ENCODE measurements around the gene HBP1.
A peak's percentile ranks its signal among the peaks of the same experiment; 100 is the strongest.
"Not testable (repeated sequence)": the region's sequence is repeated elsewhere in the genome, so short reads cannot be mapped to it uniquely, and the experiment has no call there.

The HBP1 gene

DNA sequence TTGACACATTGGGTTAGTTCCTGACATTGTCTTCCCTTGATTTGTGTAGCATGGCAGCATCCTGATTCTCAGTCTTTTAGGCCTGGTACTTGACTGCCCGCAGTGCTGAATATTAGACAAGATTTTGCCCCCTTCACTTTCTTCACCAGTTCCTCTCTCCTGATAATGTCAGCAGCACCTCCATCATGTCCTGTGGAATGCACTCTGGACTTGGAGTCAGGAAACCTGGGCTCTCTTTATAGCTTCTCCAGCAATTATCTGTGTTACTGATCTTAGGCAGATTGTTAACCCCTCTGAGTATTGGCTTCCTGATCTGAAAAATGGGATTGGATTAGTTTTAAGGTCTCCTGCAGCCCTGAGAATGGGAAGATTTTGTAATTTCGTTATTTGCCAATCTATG, 19.0 kb downstream of the HBP1 start:
- no peak for DNase-seq

DNA sequence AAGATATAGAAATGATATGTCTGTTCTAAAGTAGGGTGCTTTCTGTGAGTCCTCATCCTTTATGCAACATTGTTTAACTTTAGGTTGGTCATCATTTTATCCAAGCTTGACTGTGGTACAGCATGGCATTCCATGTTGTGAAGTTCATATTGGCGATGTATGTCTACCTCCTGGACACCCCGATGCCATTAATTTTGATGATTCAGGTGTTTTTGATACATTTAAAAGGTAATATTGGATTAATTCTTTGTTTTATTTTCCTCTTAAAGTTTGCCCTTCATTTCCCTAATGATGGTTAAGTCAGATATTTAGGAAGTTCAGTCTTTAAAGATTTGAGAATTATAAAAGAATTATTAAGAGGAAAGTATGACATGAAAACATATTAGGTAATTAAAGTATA, 21.3 kb downstream of the HBP1 start:
- no peak for DNase-seq

DNA sequence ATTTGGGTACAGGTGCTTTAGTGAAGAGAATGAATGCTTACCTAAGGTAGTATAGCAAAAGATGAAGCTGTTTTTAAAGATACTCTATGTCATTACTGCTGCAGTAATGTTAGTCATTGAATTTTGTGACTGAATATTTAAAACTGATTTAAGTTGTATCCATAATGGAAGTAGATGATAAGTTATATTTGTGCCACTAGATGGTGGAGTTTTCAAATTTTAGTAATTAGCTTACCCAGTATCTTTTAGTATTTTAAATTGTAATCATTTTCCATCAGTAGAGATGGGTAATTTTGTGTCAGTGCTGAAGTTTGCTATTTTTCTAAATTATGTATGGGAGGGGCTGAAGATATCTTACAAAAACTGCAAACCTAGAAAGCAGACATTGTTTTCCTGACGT, 25.2 kb downstream of the HBP1 start:
- DNase-seq = no peak

DNA sequence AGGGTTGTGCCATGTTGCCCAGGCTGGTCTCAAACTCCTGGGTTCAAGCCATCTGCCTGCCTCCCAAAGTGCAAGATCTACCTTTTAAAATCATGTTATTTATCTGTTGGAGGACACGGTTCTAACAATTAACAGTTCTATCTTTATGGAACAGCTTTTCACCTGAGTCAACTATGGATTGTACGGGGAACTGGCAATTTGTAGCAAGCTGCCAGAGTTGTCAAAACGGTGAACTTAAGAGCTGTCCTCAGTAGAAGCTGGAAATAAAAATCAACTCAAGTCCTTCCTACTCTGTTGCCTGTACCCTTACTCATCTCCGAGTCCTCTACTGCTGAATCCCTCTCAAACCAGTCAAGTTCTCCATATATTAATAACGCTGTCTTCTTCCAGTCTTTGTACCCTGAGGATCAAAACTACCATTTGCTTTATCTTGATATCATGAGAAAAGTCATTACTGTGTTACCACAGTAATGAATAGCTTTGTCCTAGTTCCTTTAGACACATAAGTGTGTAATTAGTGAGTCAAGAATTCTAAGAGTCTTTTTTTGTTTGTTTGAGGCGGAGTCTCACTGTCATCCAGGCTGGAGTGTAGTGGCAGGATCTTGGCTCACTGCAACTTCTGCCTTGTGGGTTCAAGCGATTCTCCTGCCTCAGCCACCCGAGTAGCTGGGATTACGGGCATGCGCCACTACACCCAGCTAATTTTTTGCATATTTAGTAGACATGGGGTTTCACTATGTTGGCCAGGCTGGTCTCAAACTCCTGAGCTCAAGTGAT, 28.2 kb downstream of the HBP1 start:
- no peak for DNase-seq

DNA sequence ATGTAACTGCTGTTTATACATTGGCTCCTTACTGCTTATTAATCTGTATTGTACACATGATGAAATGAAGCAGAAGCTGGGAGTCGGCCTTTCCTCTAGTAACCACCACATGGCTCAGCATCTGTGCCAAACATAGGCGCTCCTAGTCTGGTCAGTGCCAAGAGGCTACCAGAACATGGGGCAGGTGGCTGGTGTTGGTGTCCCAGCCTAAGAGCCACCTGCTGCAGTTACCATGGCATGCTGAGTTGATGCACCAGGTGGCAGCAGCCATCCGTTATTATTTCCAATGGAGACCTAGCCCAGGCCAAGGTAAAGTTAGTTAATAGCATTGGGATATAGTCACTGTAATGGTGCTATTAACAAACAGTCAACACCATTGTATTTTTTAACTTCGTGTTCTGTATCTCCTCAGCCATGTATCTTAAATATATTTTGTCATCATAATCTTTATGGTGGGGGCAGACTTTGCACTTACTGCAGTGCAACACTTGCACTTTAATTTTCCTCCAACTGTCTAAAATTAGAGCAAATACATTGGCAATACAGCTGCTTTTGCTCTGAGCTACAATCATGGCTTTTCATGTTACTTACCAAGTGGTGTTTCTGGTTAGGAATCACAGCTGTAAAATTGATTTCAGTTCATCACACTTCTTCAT, 33.1 kb downstream of the HBP1 start:
- peak; percentile 81 for DNase-seq

DNA sequence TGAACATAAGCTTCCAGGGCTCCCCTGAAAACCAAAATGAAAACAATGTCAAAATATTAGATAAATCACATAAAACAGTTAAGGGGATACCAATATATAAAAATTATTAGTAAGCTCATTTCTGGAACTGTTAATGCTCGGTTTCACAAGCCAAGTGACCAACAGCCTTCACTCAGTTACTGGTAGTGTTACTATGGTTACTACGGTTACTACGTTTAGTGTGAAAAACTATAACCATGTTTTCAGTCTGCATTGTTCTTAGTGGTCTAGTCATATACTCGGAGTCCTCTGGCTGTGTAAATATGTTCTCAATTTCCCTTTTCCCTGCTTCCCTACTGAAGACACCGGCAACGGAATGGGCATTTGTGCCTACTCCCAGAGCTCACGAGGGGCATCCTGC, 34.8 kb downstream of the HBP1 start:
- DNase-seq = no peak

DNA sequence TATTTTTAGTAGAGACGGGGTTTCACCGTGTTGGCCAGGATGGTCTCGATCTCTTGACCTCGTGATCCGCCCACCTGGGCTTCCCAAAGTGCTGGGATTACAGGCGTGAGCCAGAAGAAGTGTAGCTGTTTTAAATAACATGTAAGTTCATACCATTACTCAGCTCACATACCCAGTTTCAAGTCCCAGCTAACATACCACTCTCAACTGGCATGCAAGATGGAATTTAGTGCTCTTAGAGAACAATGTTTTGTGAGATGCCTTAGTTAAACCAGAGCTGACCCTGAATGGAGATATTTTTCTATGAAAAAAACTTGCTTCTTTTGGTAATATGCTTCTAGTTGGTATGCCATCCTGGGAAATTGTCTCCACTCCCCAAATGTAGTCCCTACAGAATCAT, 37.3 kb downstream of the HBP1 start:
- DNase-seq = no peak

DNA sequence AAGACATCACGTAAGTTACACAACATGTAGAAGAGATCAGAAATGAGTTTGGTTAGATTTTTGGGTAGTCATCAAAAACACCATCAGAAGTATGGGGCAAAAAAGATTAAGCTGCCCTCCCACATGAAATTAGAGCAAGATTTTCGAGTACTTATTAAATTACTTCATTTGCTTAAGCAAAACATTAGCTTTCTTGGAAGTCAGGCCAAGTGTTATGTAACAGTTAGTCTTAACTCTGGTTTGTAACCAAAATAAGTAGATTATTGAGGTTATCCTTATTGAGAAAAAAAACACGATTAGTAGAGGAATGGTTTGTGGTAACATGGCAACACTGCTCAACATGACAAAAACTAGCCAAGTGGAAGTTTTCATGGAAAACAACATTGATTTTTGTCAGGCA, 37.9 kb downstream of the HBP1 start:
- no peak for DNase-seq

DNA sequence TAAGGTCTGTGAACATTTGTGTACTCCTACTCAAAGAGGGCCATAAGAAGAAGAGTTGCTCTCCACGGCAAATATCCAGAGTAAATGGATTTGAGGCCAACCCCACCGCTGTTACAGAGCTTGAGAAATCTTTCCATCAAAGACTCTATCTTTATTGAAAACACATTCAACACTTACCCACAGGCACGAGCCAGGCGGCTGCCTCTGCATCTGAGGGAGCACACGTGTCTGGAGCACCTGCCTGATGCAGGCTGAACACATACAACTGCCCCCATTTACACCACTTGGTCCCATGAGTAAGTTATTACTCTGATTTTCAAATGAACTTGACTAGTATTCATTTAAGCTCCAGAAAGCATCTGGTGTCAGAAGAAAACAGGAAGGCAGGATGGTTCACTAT, 38.7 kb downstream of the HBP1 start:
- no peak for DNase-seq

DNA sequence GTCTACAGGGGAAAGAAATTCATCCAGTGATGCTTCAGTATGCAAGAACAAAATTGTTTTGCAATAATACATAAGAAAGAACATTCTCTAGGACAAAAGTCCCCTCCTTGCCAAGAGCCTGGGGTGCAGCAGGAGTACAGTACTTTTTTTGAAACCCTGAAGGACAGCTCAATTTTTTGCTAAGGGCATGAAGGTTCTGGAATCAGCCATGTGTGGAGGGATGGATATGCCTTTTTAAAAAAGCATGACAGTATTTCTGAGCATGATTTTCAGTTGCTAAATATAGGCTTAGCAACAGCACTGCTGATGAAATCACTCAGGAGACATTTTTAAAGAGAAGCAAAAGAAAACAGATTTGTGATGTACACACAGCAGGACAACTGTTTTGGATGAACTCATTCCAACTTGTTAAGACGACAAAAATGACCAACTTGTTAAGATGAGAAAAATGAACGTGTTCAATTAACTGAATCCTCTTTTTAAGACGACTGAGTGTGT, 39.3 kb downstream of the HBP1 start:
- no peak for DNase-seq

DNA sequence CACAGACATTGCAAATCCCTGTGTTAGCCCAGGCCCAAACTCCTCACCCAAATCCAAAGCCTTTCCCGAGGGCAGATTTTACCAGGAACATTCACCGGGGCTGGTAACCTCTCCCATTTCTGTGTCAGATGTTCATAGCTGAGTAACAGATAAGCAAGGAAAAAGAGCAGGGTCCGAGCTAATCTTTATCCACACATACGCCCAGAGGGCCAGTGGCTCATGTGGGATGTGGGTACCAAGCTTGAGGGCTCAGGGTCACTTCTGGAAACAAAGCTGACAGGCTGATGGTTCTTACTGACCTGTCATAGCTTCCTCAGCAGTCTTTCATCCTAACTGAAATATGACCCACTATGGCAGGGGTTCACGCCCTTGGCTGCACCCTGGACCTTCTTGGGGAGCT, 39.8 kb downstream of the HBP1 start:
- no peak for DNase-seq

DNA sequence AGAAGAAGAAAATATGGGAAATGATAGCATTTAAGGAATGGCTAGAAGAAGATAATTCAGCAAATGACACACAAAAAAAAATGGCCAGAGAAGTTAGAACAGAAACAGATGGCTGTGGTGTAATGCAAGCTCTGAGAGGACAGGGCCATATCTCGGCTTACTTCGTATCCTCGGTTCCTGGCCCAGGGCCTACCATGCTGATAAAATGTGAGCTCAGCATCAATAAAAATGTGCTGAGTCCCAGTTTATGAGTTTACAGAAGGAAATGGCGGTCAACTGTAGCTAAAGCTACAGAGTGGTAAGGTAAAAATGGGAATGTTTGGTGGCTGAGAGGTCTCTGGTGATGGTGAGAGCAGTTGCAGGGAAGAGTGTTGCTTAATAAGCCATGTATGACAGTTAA, 40.8 kb downstream of the HBP1 start:
- no peak for DNase-seq

DNA sequence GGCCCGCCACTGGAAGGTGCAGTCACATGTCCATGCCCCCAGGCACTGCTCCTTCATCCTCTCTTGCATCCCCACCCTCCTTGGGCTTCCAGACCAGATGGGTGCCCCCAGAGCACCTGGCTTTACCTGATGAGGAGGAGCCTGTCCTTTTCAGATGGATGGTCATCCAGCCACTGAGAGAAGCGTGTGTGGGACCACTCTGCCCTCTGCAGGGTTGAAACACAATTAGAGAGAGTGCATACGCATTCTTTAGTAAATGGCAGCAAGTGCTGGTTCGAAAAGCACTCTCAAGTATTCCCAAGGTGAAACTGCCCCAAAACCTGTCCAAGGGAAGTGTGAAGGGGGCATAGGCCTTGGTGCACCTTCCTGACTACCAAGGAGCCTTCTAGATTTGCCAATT, 41.6 kb downstream of the HBP1 start:
- no peak for DNase-seq

DNA sequence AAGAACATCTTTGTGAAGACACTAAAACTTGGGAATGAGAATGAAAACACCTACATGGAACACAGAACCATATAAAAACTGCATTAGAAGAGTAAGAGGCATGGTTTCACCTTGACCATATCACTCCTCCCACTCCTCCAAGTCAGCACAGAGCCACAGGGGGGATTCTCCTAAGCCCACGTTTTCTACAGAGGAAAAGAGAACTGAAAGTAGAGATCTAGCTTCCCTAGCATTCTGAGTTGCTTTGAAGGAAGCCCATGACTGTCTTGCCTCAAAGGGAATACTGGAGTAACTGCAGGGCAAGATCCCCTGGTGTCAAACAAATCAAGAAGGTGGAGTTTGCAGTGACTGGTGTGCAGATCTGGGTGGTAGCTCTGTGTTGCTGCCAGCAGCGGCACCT, 43.9 kb downstream of the HBP1 start:
- no peak for DNase-seq

DNA sequence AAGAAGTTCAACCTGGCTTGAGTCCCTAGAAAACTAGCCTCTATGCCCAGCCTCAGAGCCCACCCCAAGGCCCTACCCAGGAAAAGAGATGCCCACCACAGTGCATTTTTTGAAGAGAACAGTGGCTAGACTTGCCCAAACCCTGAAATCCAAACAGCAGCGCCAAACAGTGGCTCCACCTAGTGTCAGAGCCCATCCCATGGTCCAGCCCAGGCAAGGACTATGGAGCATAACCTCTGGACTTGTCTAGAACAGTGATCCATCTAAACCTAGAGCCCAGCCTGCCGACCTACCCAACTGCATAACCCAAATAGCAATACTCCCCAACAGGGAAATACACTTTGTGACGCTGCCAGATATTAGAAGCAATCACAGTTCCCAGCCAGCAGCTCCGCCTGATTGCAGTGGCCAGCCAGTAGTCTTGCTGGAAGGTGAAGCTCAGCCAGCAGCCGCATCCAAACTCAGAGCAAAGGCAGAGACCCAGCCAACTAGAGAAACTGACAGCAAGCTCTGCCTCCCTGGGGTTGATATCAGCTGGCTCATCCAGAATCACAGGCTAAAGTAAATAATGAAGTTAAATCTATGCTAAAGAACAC, 44.5 kb downstream of the HBP1 start:
- DNase-seq = no peak

DNA sequence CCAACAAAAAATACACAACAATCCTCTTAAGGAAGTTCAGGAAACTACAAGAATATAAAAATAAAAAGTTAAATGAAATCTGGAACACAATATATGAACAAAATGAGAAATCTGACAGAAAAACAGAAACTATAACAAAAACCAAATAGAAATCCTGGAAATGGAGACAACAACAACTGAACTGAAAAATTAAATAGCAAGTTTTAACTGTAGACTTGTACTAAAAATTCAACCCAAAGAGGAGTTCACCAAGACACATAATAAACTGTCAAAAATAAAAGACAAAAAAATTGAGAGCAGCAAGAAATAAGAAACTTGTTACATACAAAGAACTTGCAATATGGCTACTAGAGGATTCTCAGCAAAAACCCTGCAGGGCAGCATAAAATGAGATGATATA, 45.1 kb downstream of the HBP1 start:
- no peak for DNase-seq

DNA sequence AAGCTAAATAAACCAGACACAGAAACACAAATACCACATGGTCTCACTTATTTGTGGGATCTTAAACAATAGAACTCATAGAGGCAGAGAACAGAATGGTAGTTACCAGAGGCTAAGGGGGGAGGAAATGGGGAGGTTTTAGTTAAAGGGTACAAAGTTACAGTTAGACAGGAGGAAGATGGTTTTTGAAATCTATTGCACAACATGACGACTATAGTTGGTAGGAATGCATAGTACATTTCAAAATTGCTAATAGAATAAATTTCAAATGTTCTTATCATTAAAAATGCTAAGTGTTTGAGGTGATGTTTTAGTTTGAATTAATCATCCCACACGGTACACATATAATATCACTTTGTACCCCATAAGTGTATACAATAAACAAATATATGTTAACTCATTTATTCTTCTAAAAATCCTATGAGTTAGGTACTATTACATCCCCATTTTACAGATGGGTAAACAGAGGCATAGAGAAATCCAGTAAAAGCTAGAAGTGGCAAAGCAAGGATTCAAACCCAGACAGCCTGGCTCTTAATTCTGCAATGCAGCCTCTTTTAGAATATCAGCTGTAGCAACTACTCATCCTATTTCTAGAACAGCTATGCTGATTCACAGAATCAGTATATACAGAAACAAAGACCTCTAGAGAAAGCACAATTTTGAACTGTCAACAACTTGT, 50.9 kb downstream of the HBP1 start:
- DNase-seq = no peak

DNA sequence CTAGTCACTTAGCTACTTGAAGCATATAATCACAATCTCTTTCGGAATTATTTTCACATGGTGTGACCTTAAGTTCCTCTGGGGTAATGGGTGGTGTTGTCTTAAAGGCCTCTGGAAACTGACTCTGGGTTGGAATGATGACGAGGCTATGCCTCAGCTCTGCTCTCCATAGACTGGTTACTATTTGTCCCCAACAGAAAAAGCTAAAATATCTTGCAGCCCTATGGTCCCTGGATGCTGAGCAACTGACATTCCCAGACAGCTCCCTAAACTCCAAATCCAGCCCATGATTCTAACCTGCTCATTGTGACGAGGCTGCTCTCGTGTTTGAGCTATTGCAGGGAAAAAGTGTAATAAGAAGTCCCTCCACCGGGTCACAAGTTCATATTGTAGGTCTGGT, 51.6 kb downstream of the HBP1 start:
- no peak for DNase-seq

DNA sequence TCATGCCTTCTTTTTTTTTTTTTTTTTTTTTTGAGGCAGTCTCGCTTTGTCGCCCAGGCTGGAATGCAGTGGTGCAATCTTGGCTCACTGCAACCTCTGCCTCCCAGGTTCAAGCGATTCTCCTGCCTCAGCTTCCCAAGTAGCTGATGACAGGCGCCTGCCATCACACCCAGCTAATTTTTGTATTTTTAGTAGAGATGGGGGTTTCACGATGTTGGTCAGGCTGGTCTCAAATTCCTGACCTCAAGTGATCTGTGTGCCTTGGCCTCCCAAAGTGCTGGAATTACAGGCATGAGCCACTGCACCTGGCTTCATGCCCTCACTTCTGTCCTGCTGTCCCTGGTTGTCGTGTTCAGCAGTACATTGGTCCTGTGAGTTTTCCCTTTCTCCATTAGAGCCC, 52.0 kb downstream of the HBP1 start:
- DNase-seq = not testable (repeated sequence)

DNA sequence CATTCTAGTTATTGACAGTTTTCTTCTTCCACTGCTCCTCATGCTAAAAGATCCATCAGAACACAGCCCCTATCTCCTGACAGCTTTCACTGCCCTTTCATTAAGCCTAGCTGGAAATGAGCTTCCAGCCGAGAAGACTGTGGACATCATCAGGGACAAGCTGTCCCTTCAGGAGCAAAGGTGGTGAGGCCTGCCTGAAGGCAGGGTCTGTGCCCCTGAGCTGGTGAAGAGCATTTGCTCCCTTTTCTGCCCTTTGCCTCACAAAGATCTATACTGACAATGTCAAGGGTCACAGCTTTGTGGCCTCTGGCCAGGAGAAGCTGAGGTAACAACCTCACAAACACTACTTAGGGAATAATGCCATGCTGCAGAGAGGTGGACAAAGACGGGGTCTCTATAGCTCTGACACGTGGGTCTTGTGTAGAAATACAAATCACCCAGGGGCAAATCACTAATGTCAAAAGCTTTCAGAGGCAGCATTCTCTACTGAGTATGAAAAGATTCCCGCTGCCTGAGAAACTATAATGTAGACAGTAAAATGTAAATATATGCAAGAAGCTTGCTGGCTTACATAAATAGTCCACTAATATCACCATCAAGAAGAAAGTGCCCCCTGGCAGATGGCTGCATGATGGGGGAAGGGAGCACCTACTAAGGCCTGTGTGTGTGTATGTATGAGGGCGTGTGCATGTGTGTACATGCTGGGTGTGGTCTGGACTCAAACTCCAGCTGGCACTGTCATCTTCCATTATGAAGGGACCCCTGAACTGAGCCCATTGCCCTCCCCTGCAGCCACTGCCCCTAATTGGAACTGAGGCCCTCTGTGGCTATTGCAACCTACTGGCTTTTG, 55.8 kb downstream of the HBP1 start:
- DNase-seq = no peak

DNA sequence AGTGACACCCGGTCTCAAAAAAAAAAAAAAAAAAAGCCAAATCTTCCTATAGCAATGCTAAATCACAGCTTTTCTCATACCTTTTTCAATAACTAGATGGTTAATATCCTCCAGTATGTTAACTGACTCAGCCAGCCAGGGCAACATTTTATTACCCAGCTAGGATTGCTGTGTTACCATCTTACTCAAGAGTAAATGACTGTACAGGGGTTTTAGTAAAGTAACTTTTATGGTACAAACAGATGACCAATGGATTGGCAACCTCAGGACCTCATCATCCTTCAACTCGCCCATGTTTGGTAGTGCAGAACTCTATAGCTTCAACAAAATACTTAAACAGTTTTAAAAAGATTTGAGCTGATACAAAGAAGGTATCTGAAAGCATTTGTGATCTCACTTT, 59.5 kb downstream of the HBP1 start:
- no peak for DNase-seq

DNA sequence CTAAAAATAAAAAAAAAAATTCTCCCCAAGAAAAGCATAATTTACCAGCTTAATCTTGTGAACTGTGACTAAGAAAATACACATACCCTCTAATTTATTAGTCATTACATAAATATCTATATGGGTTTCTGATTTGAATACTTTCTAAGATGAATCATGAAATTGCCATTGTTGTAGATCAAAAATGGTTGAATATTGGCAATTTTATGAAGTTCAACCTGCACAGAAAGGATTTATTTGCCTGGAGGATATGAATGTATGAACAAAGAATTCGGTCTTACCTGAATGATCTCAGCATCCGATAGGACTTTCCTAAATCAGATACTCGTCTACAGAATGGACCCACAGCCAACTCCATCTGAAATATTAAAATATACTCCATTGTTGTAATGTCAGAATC, 61.5 kb downstream of the HBP1 start:
- no peak for DNase-seq

DNA sequence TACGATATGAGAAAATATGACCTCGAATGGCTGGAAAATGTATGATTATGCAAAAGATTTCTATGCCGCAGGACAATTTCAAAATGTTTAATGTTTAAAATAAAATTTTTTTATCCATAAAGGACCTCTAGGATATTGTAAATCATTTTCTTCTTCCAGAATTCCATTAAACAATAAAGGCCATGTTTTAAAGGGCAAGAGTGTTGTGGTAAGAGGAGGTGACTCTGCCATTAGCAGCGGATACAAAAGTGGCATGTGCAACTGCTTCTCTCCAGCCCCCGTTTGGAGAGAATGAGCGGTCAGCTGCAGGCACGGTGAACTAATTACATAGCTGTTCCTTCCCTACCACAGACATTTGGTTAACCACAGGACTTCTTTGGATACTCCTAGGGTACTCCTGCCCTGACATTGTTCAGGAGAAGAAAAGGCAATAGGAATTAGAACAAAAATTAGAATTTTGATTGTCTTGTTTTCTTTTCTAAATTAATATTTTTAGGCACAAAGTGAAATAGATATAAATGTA, 63.8 kb downstream of the HBP1 start:
- no peak for DNase-seq

Data from NCI-H1694 treated with DMSO at 0.1 percent for 48 hours (cell line).